Spleen (tissue), 7 donors: ENCODE measurements around the gene MSH3.

Experiments used
- POLR2A ChIP-seq, 3 donors: fragments of 450-650 bp; IDR thresholded peaks; one replicate each; pipeline ENCODE4 v1.5.1; 2017; ENCODE audit warnings: antibody characterized with exemption in 3 of 3, mild to moderate bottlenecking in 1 of 3
- TF ChIP-seq, protein P1 (sequence below), 11 experiments: fragments of 200-600 bp in 7 of 11; fragments of 450-650 bp in 4 of 11; sonication (generic) in 4 of 11; IDR thresholded peaks in 8 of 11; conservative IDR thresholded peaks in 3 of 11; 1 replicate in 7 of 11; 2 replicates in 4 of 11; pipeline versions ENCODE4 v1.4.0 to v1.8.0; 2016 to 2021; ENCODE audit warnings: antibody characterized with exemption in 11 of 11, inconsistent platforms in 4 of 11, mild to moderate bottlenecking in 1 of 11
- donor health status: DM: no; HTN: no; CAD: no; lungs with moderate emphysema.
- donor health status: DM: no; HTN: no; CAD: no.
- donor health status: DM: no; HTN: no; CAD: no.

DNA sequence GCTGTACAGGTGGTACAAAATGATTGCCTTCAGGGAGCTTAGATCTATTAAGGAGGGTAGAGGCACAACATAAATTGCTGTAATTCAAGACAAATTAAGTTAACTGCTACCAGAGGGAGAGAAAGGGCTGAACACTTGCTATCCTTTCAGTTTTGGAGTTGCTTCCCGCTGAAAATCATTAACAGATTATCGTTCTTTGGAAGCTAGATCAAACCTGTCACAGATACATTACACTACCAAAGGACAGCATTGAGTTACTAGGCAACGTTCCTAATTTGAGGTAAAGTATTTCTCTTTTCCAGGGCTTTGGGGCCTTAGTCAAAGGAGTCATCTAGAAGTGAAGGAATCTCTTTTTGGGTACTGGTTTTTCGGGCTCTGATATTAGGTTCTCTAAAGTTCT is 85.0 kb downstream of the MSH3 start:
- TF ChIP-seq, protein P1, sequence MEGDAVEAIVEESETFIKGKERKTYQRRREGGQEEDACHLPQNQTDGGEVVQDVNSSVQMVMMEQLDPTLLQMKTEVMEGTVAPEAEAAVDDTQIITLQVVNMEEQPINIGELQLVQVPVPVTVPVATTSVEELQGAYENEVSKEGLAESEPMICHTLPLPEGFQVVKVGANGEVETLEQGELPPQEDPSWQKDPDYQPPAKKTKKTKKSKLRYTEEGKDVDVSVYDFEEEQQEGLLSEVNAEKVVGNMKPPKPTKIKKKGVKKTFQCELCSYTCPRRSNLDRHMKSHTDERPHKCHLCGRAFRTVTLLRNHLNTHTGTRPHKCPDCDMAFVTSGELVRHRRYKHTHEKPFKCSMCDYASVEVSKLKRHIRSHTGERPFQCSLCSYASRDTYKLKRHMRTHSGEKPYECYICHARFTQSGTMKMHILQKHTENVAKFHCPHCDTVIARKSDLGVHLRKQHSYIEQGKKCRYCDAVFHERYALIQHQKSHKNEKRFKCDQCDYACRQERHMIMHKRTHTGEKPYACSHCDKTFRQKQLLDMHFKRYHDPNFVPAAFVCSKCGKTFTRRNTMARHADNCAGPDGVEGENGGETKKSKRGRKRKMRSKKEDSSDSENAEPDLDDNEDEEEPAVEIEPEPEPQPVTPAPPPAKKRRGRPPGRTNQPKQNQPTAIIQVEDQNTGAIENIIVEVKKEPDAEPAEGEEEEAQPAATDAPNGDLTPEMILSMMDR (IDR thresholded peaks at IDR 0.05 in 8 of 11, conservative IDR thresholded peaks at IDR 0.05 in 3 of 11): no peak
- TF ChIP-seq POLR2A (IDR thresholded peaks at IDR 0.05): no peak
